22Rv1 (cell line): ENCODE data around the gene DOCK8.

Experiments used
- H3K27ac ChIP-seq: fragments of 450-650 bp; 2 replicates; pipeline ENCODE4 v1.5.1; 2017
- CTCF ChIP-seq: fragments of 450-650 bp; IDR thresholded peaks from 2 replicates; pipeline ENCODE4 v1.5.1; 2017; ENCODE audit warnings: mild to moderate bottlenecking
- ZFX ChIP-seq: fragments of 450-650 bp; IDR thresholded peaks from 2 replicates; pipeline ENCODE4 v1.6.1; 2017; ENCODE audit warnings: antibody characterized with exemption, borderline replicate concordance

Gene DOCK8

GRCh38 chr9:251398-251797 is 36.7 kb downstream of the DOCK8 start:
- H3K27ac ChIP-seq: no peak overlapping the region
- TF ChIP-seq CTCF (no peak), ZFX (no peak)

- H3K27ac ChIP-seq: no peak overlapping the region
- no peak for TF ChIP-seq CTCF
- no peak for TF ChIP-seq ZFX
Observed at GRCh38 chr9:253539-253938, 38.9 kb downstream of the DOCK8 start.

- H3K27ac ChIP-seq: no peak overlapping the region
- TF ChIP-seq ZFX (no peak), CTCF (no peak)
Observed at GRCh38 chr9:254516-254915, 39.9 kb downstream of the DOCK8 start.

GRCh38 chr9:257957-258356 is 43.3 kb downstream of the DOCK8 start:
- no peak overlapping the region for H3K27ac ChIP-seq
- TF ChIP-seq CTCF: no peak
- TF ChIP-seq ZFX: no peak

- TF ChIP-seq CTCF (no peak), ZFX (no peak)
- H3K27ac ChIP-seq: no peak overlapping the region
Observed at GRCh38 chr9:259405-260404, 45.0 kb downstream of the DOCK8 start.

GRCh38 chr9:264231-264630 is 49.6 kb downstream of the DOCK8 start:
- no peak for TF ChIP-seq CTCF
- no peak for TF ChIP-seq ZFX
- H3K27ac ChIP-seq: no peak overlapping the region

GRCh38 chr9:265209-265870 is 50.7 kb downstream of the DOCK8 start:
- H3K27ac ChIP-seq: no peak overlapping the region
- TF ChIP-seq CTCF: no peak
- TF ChIP-seq ZFX: no peak
